Right lobe of liver (tissue), 6 donors: Measurements from ENCODE around the gene PIAS4. TPM values are rescaled to one million over a fixed set of nuclear protein-coding genes. Genes with fewer than 3 reads are reported as not detected.
"Not testable (repeated sequence)": the region's sequence is repeated elsewhere in the genome, so short reads cannot be mapped to it uniquely, and the experiment has no call there.

Experiments
- ATAC-seq, 4 donors: fragments of 200-7000 bp; cut with Tn5 transposase; one replicate each; pipeline ENCODE4 v1.9.1; 2020; ENCODE audit warnings: mild to moderate bottlenecking in 4 of 4, moderate library complexity in 4 of 4
- DNase-seq, 3 donors: peaks; one replicate each; pipeline ENCODE4 v3.0.0-alpha.2; 2020
- H3K27ac ChIP-seq, 3 donors: fragments of 200-600 bp; one replicate each; pipeline ENCODE4 v1.8.0; 2022
- H3K27me3 ChIP-seq, 2 donors: fragments of 200-600 bp; one replicate each; pipeline ENCODE4 v1.8.0; 2022
- H3K36me3 ChIP-seq, 4 donors: fragments of 200-600 bp; sonication (generic) in 1 of 4; one replicate each; pipeline versions ENCODE4 v1.5.1 to v1.8.0; 2017 to 2022; ENCODE audit warnings: control low read depth in 1 of 4
- H3K4me1 ChIP-seq, 4 donors: fragments of 200-600 bp; sonication (generic) in 1 of 4; one replicate each; pipeline versions ENCODE4 v1.5.1 to v1.8.0; 2017 to 2022; ENCODE audit warnings: control low read depth in 1 of 4
- H3K4me3 ChIP-seq, 3 donors: fragments of 200-600 bp; one replicate each; pipeline ENCODE4 v1.8.0; 2022
- H3K9me3 ChIP-seq, 4 donors: fragments of 200-600 bp; sonication (generic) in 1 of 4; one replicate each; pipeline versions ENCODE4 v1.5.1 to v1.8.0; 2017 to 2022; ENCODE audit warnings: control low read depth in 1 of 4
- POLR2A ChIP-seq: fragments of 450-650 bp; IDR thresholded peaks from one replicate; pipeline ENCODE4 v1.6.1; 2017; ENCODE audit warnings: antibody characterized with exemption, mild to moderate bottlenecking
- WGBS: methylation state at CpG from one replicate; pipeline ENCODE4 v1.1.6; 2018; ENCODE audit warnings: low coverage, low lambda C conversion rate; ENCODE audit not compliant: insufficient coverage; ENCODE audit errors: missing lambda C conversion rate; 5-methylcytosine and 5-hydroxymethylcytosine counted together
- intact Hi-C, 2 donors: fragments of 100-400 bp; cut with DNase I; formaldehyde crosslinking; loops; one replicate each; pipeline versions ENCODE4 v1.11.2 to v1.14.1; 2022
- total RNA-seq, 6 experiments: library from RNA; depleted of rRNA in 2 of 6; stranded (reverse); fragments of >200 nt in 2 of 6; fragmentation: NEBNext Ultra II Directional in 3 of 6; extraction: Animal tissue kit (Norgen Biotek cat#: 25700) in 3 of 6; gene quantifications; one replicate each; pipeline versions ENCODE4 v1.1.0 to v1.2.4, GENCODE V29; 2016 to 2023
- TF ChIP-seq, protein P1 (sequence below), 4 donors: fragments of 200-600 bp in 3 of 4; fragments of 450-650 bp in 1 of 4; IDR thresholded peaks; one replicate each; pipeline versions ENCODE4 v1.5.1 to v1.8.0; 2016 to 2022; ENCODE audit warnings: antibody characterized with exemption in 4 of 4, mild to moderate bottlenecking in 2 of 4
- donor health status: DM: no; HTN: yes; CAD: no.
- donor health status: DM: no; HTN: no; CAD: no.
- donor health status: DM: no; HTN: no; CAD: no.
- donor health status: DM: no; HTN: yes; CAD: no.
- donor health status: DM: no; HTN: yes; CAD: no.

PIAS4 gene
- total RNA-seq, 6 experiments from 2014 or later: 9.9 to 20.0 (median 14.9) TPM

DNA sequence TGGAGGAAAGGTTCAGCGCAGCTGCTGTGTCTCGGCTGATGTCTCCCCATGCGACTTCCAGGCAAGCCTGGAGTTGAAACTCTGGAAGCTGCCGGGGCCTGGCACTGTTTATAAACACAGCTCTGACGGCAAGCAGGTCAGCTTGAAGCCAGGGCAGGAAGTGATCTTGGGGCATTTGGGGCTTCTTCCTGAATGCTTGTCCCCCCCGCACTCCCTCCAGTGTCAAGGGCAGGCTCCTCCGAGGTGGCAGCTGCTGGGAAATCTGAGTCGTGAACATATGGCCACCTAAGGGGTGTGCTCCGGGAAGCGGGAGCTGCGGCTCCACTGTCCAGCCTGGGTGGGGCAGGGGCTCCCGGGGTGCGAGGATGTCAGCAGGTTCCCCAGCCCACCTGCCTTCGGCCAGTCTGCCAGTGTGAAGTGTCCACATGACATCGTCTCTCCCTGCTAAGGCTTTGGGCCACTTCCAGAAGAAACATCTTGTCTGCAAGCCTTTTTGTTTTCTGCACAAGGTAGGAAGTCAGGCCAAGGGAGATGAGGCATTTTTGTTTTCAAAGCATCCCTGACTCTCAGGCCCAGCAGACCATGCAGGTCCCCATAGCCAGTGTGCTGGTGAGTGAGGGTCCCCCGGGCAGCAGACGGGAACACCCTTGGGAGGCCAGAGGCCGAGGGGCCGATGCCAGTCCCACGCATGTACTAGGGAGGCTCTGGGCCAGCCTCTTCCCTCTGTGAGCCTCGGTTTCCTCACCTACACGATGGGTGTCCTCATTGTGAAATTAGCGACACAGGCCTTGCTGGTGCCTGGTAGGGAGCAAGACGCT is 2.7 kb downstream of the PIAS4 start:
- no peak overlapping the region for H3K4me3 ChIP-seq
- peaks cover 0 to 12% (median 8%) of the 10 kb centered on the region in 4 donors for H3K36me3 ChIP-seq

DNA sequence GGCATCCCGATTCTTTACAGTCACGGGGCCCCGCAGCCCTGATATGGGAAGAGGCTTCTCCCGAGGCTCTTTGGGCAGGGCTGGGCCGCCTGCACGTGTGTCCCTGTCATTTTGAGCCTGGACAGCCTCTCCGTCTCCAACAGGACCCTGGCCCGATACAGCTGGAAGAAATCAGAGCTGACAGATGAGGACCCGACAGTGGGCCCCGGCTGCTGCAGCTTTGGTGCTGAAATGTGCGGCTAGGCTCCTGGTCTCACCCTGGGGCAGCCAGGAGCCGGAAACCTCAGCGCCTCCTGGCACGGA is 3.2 kb downstream of the PIAS4 start:
- H3K4me1 ChIP-seq: peaks cover 0 to 51% (median 8%) of the 10 kb centered on the region in 4 donors
- no CpG with 5 or more reads among the region's 14 CpGs for WGBS
- H3K4me3 ChIP-seq: no peak overlapping the region
- no peaks in the 10 kb centered on the region for H3K9me3 ChIP-seq
- TF ChIP-seq POLR2A: no peak
- TF ChIP-seq, protein P1, sequence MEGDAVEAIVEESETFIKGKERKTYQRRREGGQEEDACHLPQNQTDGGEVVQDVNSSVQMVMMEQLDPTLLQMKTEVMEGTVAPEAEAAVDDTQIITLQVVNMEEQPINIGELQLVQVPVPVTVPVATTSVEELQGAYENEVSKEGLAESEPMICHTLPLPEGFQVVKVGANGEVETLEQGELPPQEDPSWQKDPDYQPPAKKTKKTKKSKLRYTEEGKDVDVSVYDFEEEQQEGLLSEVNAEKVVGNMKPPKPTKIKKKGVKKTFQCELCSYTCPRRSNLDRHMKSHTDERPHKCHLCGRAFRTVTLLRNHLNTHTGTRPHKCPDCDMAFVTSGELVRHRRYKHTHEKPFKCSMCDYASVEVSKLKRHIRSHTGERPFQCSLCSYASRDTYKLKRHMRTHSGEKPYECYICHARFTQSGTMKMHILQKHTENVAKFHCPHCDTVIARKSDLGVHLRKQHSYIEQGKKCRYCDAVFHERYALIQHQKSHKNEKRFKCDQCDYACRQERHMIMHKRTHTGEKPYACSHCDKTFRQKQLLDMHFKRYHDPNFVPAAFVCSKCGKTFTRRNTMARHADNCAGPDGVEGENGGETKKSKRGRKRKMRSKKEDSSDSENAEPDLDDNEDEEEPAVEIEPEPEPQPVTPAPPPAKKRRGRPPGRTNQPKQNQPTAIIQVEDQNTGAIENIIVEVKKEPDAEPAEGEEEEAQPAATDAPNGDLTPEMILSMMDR (IDR thresholded peaks at IDR 0.05): no peak
- no peak for DNase-seq
- H3K27ac ChIP-seq: no peak overlapping the region
- ATAC-seq: no peak
- H3K36me3 ChIP-seq: peaks cover 0 to 12% (median 8%) of the 10 kb centered on the region in 4 donors
- intact Hi-C loops: loop anchor here in 1 of 2 donors (10.0 kb wide), 1 partner anchor 54 kb away; the partner anchor contains the start of gene ZBTB7A
- no peaks in the 10 kb centered on the region for H3K27me3 ChIP-seq

More for the DNA sequence above, 2.7 kb downstream of the PIAS4 start:
- no peaks in the 10 kb centered on the region for H3K9me3 ChIP-seq
- H3K27ac ChIP-seq: no peak overlapping the region
- 43% methylated on average over 5 of the region's 24 CpGs for WGBS
- no peaks in the 10 kb centered on the region for H3K27me3 ChIP-seq
- H3K4me1 ChIP-seq: peaks cover 0 to 46% (median 8%) of the 10 kb centered on the region in 4 donors
- intact Hi-C loops: loop anchor here (10.0 kb wide), 2 partner anchors 55 to 195 kb away; partner anchors contain the start of gene ZBTB7A (in 2 of the 2)
- DNase-seq: no peak
- TF ChIP-seq POLR2A: no peak
- TF ChIP-seq, protein P1 (IDR thresholded peaks at IDR 0.05): no peak
- no peak for ATAC-seq

DNA sequence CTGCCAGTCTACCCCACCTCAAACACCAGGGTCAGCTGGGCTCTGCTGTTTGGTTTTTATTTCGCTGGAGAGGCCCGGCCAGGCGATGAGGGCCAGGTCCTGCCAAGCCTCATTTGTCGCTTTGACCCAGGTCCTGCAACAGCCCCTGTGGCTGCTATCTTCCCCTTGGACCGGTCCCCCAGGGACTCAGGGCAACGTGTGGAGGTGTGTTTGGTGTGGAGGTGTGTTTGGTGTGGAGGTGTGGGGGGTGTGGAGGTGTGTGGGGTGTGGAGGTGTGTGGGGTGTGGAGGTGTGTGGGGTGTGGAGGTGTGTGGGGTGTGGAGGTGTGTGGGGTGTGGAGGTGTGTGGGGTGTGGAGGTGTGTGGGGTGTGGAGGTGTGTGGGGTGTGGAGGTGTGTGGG is 3.9 kb downstream of the PIAS4 start:
- not testable (repeated sequence) for ATAC-seq, H3K9me3 ChIP-seq, H3K4me3 ChIP-seq, H3K27me3 ChIP-seq, DNase-seq, H3K27ac ChIP-seq
- Histone ChIP-seq H3K4me1 (peaks cover 0 to 58% (median 8%) of the 10 kb centered on the region in 4 donors), H3K36me3 (peaks cover 0 to 12% (median 8%) of the 10 kb centered on the region in 4 donors)
- WGBS: 55% methylated on average over 6 of the region's 6 CpGs
- intact Hi-C loops: loop anchor here in 1 of 2 donors (10.0 kb wide), 1 partner anchor 53 kb away; the partner anchor contains the start of gene ZBTB7A

DNA sequence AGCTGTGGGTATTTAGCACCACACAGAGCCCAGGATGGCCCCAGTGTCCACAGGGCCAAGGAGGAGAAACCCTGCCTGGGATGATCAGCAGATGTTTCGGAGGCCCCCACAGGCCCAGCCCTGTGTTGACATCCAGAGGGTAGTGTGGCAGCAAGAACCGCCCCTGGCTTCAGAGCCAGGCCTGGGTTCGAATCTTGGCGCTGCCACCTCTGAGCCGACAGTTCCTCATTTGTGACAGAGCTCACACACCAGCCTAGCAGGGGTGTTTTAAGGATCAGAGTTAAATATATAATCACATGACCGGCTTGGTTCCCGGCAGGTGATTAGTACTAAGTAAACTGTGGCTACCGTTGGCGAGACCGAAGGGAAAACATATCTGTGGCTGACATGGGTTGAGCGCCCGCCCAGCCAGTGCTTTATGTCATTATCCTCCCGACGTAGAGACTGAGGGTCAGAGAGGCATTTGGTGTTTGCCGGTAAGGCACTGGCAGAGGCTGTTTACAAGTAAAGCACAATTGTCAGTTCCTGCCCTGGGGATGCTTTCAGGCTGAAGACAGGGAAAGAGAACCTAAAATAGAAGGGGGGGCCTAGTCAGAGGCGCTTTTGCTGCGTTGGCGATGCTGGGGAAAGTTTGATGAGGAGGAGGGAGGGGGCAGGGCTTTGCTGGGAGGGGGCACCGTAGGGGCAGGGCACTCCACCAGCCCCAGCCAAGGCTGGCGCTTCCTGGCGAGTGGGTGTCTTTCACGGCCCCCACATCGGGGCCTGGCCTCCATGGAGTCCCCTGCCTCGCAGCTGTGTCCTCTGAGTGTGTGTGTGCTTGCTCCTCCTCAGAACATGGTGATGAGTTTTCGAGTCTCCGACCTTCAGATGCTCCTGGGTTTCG is 4.8 kb downstream of the PIAS4 start:
- ATAC-seq (peak; percentile 53 to 79 (median 56)), DNase-seq (peak; percentile 74 to 78 (median 76))
- H3K27me3 ChIP-seq: no peaks in the 10 kb centered on the region
- 47% methylated on average over 10 of the region's 27 CpGs for WGBS
- peaks cover 0 to 12% (median 8%) of the 10 kb centered on the region in 4 donors for H3K36me3 ChIP-seq
- peak overlapping the region; percentile 63 to 69 (median 68) for H3K27ac ChIP-seq
- no peaks in the 10 kb centered on the region for H3K9me3 ChIP-seq
- H3K4me1 ChIP-seq: peaks cover 0 to 58% (median 8%) of the 10 kb centered on the region in 4 donors
- no peak overlapping the region for H3K4me3 ChIP-seq
- TF ChIP-seq, protein P1 (IDR thresholded peaks at IDR 0.05): no peak
- no peak for TF ChIP-seq POLR2A
- intact Hi-C loops: loop anchor here in 1 of 2 donors (10.0 kb wide), 1 partner anchor 52 kb away; the partner anchor contains the start of gene ZBTB7A
